Measurements from ENCODE around the gene WDR41. TPM values are rescaled to one million over a fixed set of nuclear protein-coding genes. Genes with fewer than 3 reads are reported as not detected.

The WDR41 gene
- total RNA-seq, 2 experiments from 2014 or later: 22.4 to 23.0 TPM

- CTCF ChIA-PET: interaction anchor here (0.6 kb wide), 1 partner anchor 9 kb away, joined by 3 read pairs; no protein-coding TSS in a partner anchor
- DNase-seq: no peak
- Mint-ChIP-seq H3K27me3 (ENCODE audit: low read depth) (no peaks in the 10 kb centered on the region), H3K4me1 (ENCODE audit: low read depth) (no peaks in the 10 kb centered on the region), H3K9me3 (peaks cover 5% of the 10 kb centered on the region), H3K4me3 (no peak overlapping the region), H3K36me3 (ENCODE audit: low read depth) (peaks cover 33% of the 10 kb centered on the region), H3K27ac (no peak overlapping the region)
- intact Hi-C loops (cut with micrococcal nuclease): no loop called here
These were observed 48.4 kb downstream of the WDR41 start for GRCh38 chr5:77443670-77444069.

GRCh38 chr5:77438071-77438470 lies 54.0 kb downstream of the WDR41 start:
- Mint-ChIP-seq H3K4me1 (ENCODE audit: low read depth) (no peaks in the 10 kb centered on the region), H3K4me3 (no peak overlapping the region), H3K27me3 (ENCODE audit: low read depth) (no peaks in the 10 kb centered on the region), H3K36me3 (ENCODE audit: low read depth) (peaks cover 8% of the 10 kb centered on the region), H3K27ac (no peak overlapping the region), H3K9me3 (no peaks in the 10 kb centered on the region)
- intact Hi-C loops (cut with micrococcal nuclease): loop anchor here (5.0 kb wide), 1 partner anchor 206 kb away; no protein-coding TSS in a partner anchor
- CTCF ChIA-PET: interaction anchor here (1.3 to 2.7 kb wide), 3 partner anchors 293 to 308 kb away, joined by 3 to 12 read pairs (median 4); no protein-coding TSS in a partner anchor
- DNase-seq: no peak

GRCh38 chr5:77437194-77437593 lies 54.9 kb downstream of the WDR41 start:
- CTCF ChIA-PET: interaction anchor here (0.6 to 2.7 kb wide), 5 partner anchors 281 to 568 kb away, joined by 3 to 12 read pairs (median 4); no protein-coding TSS in a partner anchor
- H3K27me3 Mint-ChIP-seq (ENCODE audit: low read depth): no peaks in the 10 kb centered on the region
- H3K27ac Mint-ChIP-seq: no peak overlapping the region
- intact Hi-C loops (cut with micrococcal nuclease): loop anchor here (1.0 to 5.0 kb wide), 2 partner anchors 205 to 292 kb away; no protein-coding TSS in a partner anchor
- H3K4me3 Mint-ChIP-seq: no peak overlapping the region
- no peaks in the 10 kb centered on the region for H3K9me3 Mint-ChIP-seq
- DNase-seq: peak; percentile 21
- no peaks in the 10 kb centered on the region for H3K4me1 Mint-ChIP-seq (ENCODE audit: low read depth)
- peaks cover 14% of the 10 kb centered on the region for H3K36me3 Mint-ChIP-seq (ENCODE audit: low read depth)

GRCh38 chr5:77431719-77432118 lies 60.4 kb downstream of the WDR41 start:
- Mint-ChIP-seq H3K27ac (no peak overlapping the region), H3K27me3 (ENCODE audit: low read depth) (no peaks in the 10 kb centered on the region), H3K9me3 (no peaks in the 10 kb centered on the region), H3K36me3 (ENCODE audit: low read depth) (peaks cover 15% of the 10 kb centered on the region), H3K4me3 (no peak overlapping the region), H3K4me1 (ENCODE audit: low read depth) (peaks cover 6% of the 10 kb centered on the region)
- intact Hi-C loops (cut with micrococcal nuclease): no loop called here
- DNase-seq: no peak
- CTCF ChIA-PET: no interaction called here

GRCh38 chr5:77431286-77431685 lies 60.8 kb downstream of the WDR41 start:
- Mint-ChIP-seq H3K27me3 (ENCODE audit: low read depth) (no peaks in the 10 kb centered on the region), H3K36me3 (ENCODE audit: low read depth) (peaks cover 15% of the 10 kb centered on the region), H3K4me3 (no peak overlapping the region), H3K4me1 (ENCODE audit: low read depth) (peaks cover 6% of the 10 kb centered on the region), H3K9me3 (no peaks in the 10 kb centered on the region), H3K27ac (no peak overlapping the region)
- DNase-seq: no peak
- CTCF ChIA-PET: no interaction called here
- intact Hi-C loops (cut with micrococcal nuclease): no loop called here

GRCh38 chr5:77430726-77431125 lies 61.4 kb downstream of the WDR41 start:
- no peak for DNase-seq
- intact Hi-C loops (cut with micrococcal nuclease): no loop called here
- Mint-ChIP-seq H3K27ac (no peak overlapping the region), H3K4me3 (no peak overlapping the region), H3K4me1 (ENCODE audit: low read depth) (peaks cover 6% of the 10 kb centered on the region), H3K36me3 (ENCODE audit: low read depth) (peaks cover 15% of the 10 kb centered on the region), H3K27me3 (ENCODE audit: low read depth) (no peaks in the 10 kb centered on the region), H3K9me3 (no peaks in the 10 kb centered on the region)
- CTCF ChIA-PET: no interaction called here

- CTCF ChIA-PET: interaction anchor here (0.5 kb wide), 1 partner anchor 341 kb away, joined by 3 read pairs; the partner anchor contains the start of gene ZBED3
- Mint-ChIP-seq H3K4me3 (no peak overlapping the region), H3K36me3 (ENCODE audit: low read depth) (peaks cover 10% of the 10 kb centered on the region)
These were observed 63.6 kb downstream of the WDR41 start for GRCh38 chr5:77428526-77428925.

GRCh38 chr5:77427998-77428397 lies 64.1 kb downstream of the WDR41 start:
- peaks cover 3% of the 10 kb centered on the region for H3K9me3 Mint-ChIP-seq
- H3K27me3 Mint-ChIP-seq (ENCODE audit: low read depth): no peaks in the 10 kb centered on the region
- intact Hi-C loops (cut with micrococcal nuclease): no loop called here
- H3K36me3 Mint-ChIP-seq (ENCODE audit: low read depth): peaks cover 8% of the 10 kb centered on the region
- H3K4me1 Mint-ChIP-seq (ENCODE audit: low read depth): peaks cover 6% of the 10 kb centered on the region
- no peak for DNase-seq
- H3K27ac Mint-ChIP-seq: no peak overlapping the region
- no peak overlapping the region for H3K4me3 Mint-ChIP-seq
- CTCF ChIA-PET: interaction anchor here (0.5 to 1.4 kb wide), 3 partner anchors 39 to 341 kb away, joined by 3 read pairs; partner anchors contain the start of gene ZBED3

More at GRCh38 chr5:77428526-77428925, 63.6 kb downstream of the WDR41 start:
- intact Hi-C loops (cut with micrococcal nuclease): no loop called here
- Mint-ChIP-seq H3K9me3 (no peaks in the 10 kb centered on the region), H3K27me3 (ENCODE audit: low read depth) (no peaks in the 10 kb centered on the region), H3K4me1 (ENCODE audit: low read depth) (peaks cover 6% of the 10 kb centered on the region), H3K27ac (no peak overlapping the region)
- DNase-seq: no peak

GRCh38 chr5:77426670-77427069 lies 65.4 kb downstream of the WDR41 start:
- intact Hi-C loops (cut with micrococcal nuclease): no loop called here
- H3K27me3 Mint-ChIP-seq (ENCODE audit: low read depth): no peaks in the 10 kb centered on the region
- peak; percentile 13 for DNase-seq
- H3K9me3 Mint-ChIP-seq: peaks cover 3% of the 10 kb centered on the region
- H3K27ac Mint-ChIP-seq: no peak overlapping the region
- H3K4me1 Mint-ChIP-seq (ENCODE audit: low read depth): peaks cover 6% of the 10 kb centered on the region
- CTCF ChIA-PET: interaction anchor here (0.6 to 1.4 kb wide), 2 partner anchors 38 to 70 kb away, joined by 3 read pairs; no protein-coding TSS in a partner anchor
- H3K36me3 Mint-ChIP-seq (ENCODE audit: low read depth): peaks cover 2% of the 10 kb centered on the region
- no peak overlapping the region for H3K4me3 Mint-ChIP-seq

- Mint-ChIP-seq H3K27me3 (ENCODE audit: low read depth) (no peaks in the 10 kb centered on the region), H3K4me3 (no peak overlapping the region), H3K27ac (no peak overlapping the region), H3K36me3 (ENCODE audit: low read depth) (peaks cover 2% of the 10 kb centered on the region), H3K9me3 (peaks cover 3% of the 10 kb centered on the region), H3K4me1 (ENCODE audit: low read depth) (peaks cover 2% of the 10 kb centered on the region)
- CTCF ChIA-PET: interaction anchor here (0.6 kb wide), 1 partner anchor 39 kb away, joined by 3 read pairs; no protein-coding TSS in a partner anchor
- DNase-seq: no peak
- intact Hi-C loops (cut with micrococcal nuclease): no loop called here
These were observed 66.0 kb downstream of the WDR41 start for GRCh38 chr5:77425998-77426659.

- Mint-ChIP-seq H3K9me3 (peaks cover 3% of the 10 kb centered on the region), H3K27me3 (ENCODE audit: low read depth) (peaks cover 2% of the 10 kb centered on the region), H3K4me3 (no peak overlapping the region), H3K27ac (no peak overlapping the region), H3K4me1 (ENCODE audit: low read depth) (no peaks in the 10 kb centered on the region), H3K36me3 (ENCODE audit: low read depth) (peaks cover 2% of the 10 kb centered on the region)
- no peak for DNase-seq
- intact Hi-C loops (cut with micrococcal nuclease): no loop called here
- CTCF ChIA-PET: interaction anchor here (0.6 kb wide), 1 partner anchor 10 kb away, joined by 3 read pairs; no protein-coding TSS in a partner anchor
These were observed 66.7 kb downstream of the WDR41 start for GRCh38 chr5:77425420-77425819.

GRCh38 chr5:77424921-77425320 lies 67.2 kb downstream of the WDR41 start:
- Mint-ChIP-seq H3K27me3 (ENCODE audit: low read depth) (peaks cover 2% of the 10 kb centered on the region), H3K36me3 (ENCODE audit: low read depth) (peaks cover 2% of the 10 kb centered on the region), H3K9me3 (peaks cover 3% of the 10 kb centered on the region), H3K4me3 (no peak overlapping the region), H3K27ac (no peak overlapping the region), H3K4me1 (ENCODE audit: low read depth) (no peaks in the 10 kb centered on the region)
- no peak for DNase-seq
- CTCF ChIA-PET: no interaction called here
- intact Hi-C loops (cut with micrococcal nuclease): no loop called here

All from activated naive CD4-positive, alpha-beta T cell treated with anti-CD3 and anti-CD28 coated beads for 36 hours (primary cell).